Mesothelial cell of epicardium (in vitro differentiated cells): ENCODE results near the gene HYDIN. TPM values are rescaled to one million over a fixed set of nuclear protein-coding genes. Genes with fewer than 3 reads are reported as not detected.
"Not testable (repeated sequence)": the region's sequence is repeated elsewhere in the genome, so short reads cannot be mapped to it uniquely, and the experiment has no call there.

Source experiments
- DNase-seq, 2 experiments: peaks; one replicate each; pipeline ENCODE4 v3.0.0; 2021; ENCODE audit warnings: low spot score in 2 of 2; ENCODE audit not compliant: unreplicated experiment in 2 of 2
- H3K27ac Mint-ChIP-seq: 2 replicates; pipeline ENCODE4 v1.8.0; 2021; ENCODE audit warnings: mixed read lengths
- H3K27me3 Mint-ChIP-seq: 2 replicates; pipeline ENCODE4 v1.8.0; 2021; ENCODE audit warnings: low read depth, mixed read lengths
- H3K36me3 Mint-ChIP-seq: 2 replicates; pipeline ENCODE4 v1.8.0; 2021; ENCODE audit warnings: mixed read lengths
- H3K4me1 Mint-ChIP-seq: 2 replicates; pipeline ENCODE4 v1.8.0; 2021; ENCODE audit warnings: mixed read lengths
- H3K4me3 Mint-ChIP-seq: 2 replicates; pipeline ENCODE4 v1.8.0; 2021; ENCODE audit warnings: mild to moderate bottlenecking, moderate library complexity, mixed read lengths
- H3K9me3 Mint-ChIP-seq: 2 replicates; pipeline ENCODE4 v1.8.0; 2021; ENCODE audit warnings: mixed read lengths
- total RNA-seq: library from RNA; stranded (reverse); gene quantifications from 3 replicates; pipeline ENCODE4 v1.2.1, GENCODE V29; 2021

HYDIN gene
- total RNA-seq, 1 donor from 2014 or later: 0.72 TPM

DNA sequence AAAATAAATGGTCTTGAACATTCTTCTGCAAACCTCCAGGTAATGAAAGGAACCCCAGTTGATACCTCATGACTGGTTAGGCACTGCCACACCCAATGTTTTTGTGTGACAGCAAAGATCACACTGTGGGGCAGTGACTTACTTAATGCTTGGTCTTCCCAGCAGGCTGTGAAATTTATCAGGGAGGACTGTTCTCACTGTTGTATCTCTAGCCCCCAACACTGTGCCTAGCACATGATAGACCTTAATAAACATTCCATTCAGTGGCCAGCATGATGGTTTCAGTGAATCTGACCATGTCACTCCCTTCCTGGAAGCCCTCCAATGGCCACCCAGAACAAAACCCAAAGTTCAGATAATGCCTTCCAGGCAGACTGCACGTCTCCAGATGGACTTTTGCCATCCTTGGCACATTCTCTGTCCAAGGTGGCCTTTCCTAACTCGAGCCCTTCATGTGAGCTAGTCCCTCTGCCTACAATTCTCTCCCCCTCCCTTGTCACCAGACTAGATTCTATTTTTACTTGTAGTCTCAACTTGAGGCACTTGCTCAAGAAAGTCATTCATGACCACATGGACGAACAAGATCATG lies 206.6 kb downstream of the HYDIN start:
- not testable (repeated sequence) for H3K4me1 Mint-ChIP-seq, DNase-seq, H3K27me3 Mint-ChIP-seq, H3K36me3 Mint-ChIP-seq, H3K9me3 Mint-ChIP-seq, H3K27ac Mint-ChIP-seq, H3K4me3 Mint-ChIP-seq

- not testable (repeated sequence) for H3K36me3 Mint-ChIP-seq, H3K27ac Mint-ChIP-seq, H3K4me3 Mint-ChIP-seq, H3K27me3 Mint-ChIP-seq, H3K9me3 Mint-ChIP-seq, H3K4me1 Mint-ChIP-seq, DNase-seq
Measured at GRCh38 chr16:71021961-71022537, 208.5 kb downstream of the HYDIN start.

DNA sequence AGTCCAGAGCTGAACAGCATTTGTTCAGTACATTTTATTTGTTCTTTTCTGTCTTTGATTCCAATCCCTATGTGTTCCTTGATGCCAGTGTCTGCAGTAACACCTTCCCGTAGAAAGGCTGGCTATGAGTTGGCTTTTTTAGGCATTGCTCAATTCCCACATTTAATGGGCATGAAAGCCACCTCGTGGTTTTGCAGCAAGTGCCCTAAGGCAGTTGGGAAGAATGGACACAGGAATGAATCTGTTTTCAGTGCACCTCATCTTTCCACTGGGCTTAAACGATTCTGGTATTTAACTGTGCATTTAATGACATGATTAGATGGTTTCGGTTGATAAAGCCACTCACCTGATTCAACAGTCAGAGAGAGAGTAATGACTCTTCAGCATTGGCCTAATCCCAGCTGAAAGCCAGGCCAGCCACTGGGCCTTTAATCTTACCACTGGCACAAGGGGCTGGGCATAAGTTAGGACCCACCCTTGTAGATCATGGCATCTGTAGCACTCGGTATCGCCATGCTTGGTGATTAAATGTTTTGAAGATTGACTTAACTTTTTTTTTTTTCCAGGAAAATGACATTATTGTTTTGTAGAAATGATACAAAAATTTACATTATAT lies 211.3 kb downstream of the HYDIN start:
- not testable (repeated sequence) for H3K4me3 Mint-ChIP-seq, H3K27me3 Mint-ChIP-seq, H3K27ac Mint-ChIP-seq, H3K4me1 Mint-ChIP-seq, H3K36me3 Mint-ChIP-seq, H3K9me3 Mint-ChIP-seq, DNase-seq

GRCh38 chr16:71015419-71015818 lies 215.1 kb downstream of the HYDIN start:
- DNase-seq, H3K36me3 Mint-ChIP-seq, H3K4me1 Mint-ChIP-seq, H3K27me3 Mint-ChIP-seq, H3K27ac Mint-ChIP-seq, H3K4me3 Mint-ChIP-seq, H3K9me3 Mint-ChIP-seq: not testable (repeated sequence)

- peak overlapping the region; percentile 48 for H3K27ac Mint-ChIP-seq
- H3K4me3 Mint-ChIP-seq, H3K4me1 Mint-ChIP-seq, H3K36me3 Mint-ChIP-seq, H3K9me3 Mint-ChIP-seq, DNase-seq, H3K27me3 Mint-ChIP-seq: not testable (repeated sequence)
Measured at GRCh38 chr16:71009440-71010223, 220.9 kb downstream of the HYDIN start.

DNA sequence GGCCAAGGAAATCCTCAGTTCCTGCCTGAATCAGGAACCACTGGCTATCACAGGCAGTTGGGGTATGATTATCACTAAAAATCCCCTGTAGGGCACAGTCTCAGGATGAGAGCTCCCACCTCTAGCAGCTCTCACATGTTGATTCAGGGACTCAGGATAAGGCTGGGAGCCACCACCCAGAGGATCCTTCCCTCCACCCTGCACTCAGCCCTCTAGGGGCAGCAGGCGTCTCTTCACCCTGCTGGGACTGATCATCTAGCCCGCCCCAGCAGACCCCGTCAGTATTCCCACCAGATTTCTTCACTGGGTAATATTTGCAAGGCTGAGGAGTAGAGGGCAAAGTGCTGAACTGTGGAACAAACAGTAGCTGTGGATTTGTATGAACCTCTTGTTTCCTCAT lies 224.0 kb downstream of the HYDIN start:
- not testable (repeated sequence) for H3K27ac Mint-ChIP-seq, H3K4me3 Mint-ChIP-seq, H3K36me3 Mint-ChIP-seq, H3K4me1 Mint-ChIP-seq, H3K9me3 Mint-ChIP-seq, H3K27me3 Mint-ChIP-seq, DNase-seq

DNA sequence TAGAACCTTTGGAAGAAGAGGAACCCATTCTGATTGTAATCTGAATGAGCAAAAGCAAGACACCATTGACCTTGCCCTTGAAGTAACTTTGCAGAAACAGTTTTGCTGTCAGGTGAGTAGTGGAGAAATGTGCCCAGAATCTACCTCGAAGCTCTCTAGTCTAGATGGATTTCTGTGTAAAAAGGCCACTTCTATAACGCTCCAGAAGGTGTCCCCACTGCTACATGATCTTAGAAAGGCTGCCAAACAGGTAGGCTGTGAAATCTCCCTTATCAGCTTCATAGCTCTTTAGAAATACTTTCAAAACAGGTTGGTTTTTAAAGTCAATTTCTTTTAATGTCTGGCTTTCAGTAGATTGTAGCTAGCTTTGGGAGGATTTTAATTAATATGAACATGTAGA lies 230.8 kb downstream of the HYDIN start:
- not testable (repeated sequence) for H3K4me1 Mint-ChIP-seq, H3K9me3 Mint-ChIP-seq, H3K4me3 Mint-ChIP-seq, H3K27ac Mint-ChIP-seq, H3K27me3 Mint-ChIP-seq, H3K36me3 Mint-ChIP-seq, DNase-seq

- peaks cover 14% of the 10 kb centered on the region for H3K27me3 Mint-ChIP-seq
- not testable (repeated sequence) for H3K9me3 Mint-ChIP-seq, H3K4me1 Mint-ChIP-seq, DNase-seq, H3K4me3 Mint-ChIP-seq, H3K27ac Mint-ChIP-seq, H3K36me3 Mint-ChIP-seq
Measured at GRCh38 chr16:70995799-70996198, 234.7 kb downstream of the HYDIN start.

- not testable (repeated sequence) for H3K4me3 Mint-ChIP-seq, H3K9me3 Mint-ChIP-seq, DNase-seq, H3K4me1 Mint-ChIP-seq, H3K36me3 Mint-ChIP-seq, H3K27ac Mint-ChIP-seq
- peaks cover 14% of the 10 kb centered on the region for H3K27me3 Mint-ChIP-seq
Measured at GRCh38 chr16:70992511-70992910, 238.0 kb downstream of the HYDIN start.

DNA sequence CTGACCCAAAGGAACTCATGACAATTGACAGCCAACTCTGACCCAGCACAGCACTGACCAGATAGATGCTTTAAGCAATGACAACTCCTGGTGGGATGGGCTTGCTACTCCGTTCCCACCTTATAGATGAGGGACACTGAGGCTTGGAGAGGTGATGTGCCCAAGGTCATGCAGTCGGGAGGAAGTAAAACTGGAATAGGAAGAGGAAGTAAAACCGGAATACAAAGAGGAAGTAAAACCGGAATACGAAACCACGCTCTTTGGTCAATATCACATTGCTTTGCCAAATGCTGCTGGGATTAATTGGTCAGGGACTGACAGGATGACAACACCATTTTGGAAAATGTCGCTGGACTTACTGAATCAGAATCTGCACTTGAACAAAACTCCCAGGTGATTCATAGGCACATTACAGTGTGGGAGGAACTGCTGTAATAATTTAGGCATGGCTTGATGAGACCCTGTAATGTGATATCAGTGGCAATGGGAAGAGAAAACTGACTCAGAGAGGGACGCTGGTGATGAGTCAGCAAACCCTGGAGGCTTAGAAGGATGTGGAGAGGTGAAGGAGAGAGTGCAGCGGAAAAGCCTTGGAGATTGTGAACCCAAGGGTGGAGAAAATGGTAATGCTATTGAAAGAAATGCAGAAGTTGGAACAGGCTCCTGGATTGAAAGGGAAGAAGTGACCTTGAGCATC lies 243.4 kb downstream of the HYDIN start:
- H3K36me3 Mint-ChIP-seq, H3K27me3 Mint-ChIP-seq, H3K9me3 Mint-ChIP-seq, DNase-seq, H3K4me3 Mint-ChIP-seq, H3K27ac Mint-ChIP-seq, H3K4me1 Mint-ChIP-seq: not testable (repeated sequence)

GRCh38 chr16:70984675-70985074 lies 245.8 kb downstream of the HYDIN start:
- not testable (repeated sequence) for H3K4me1 Mint-ChIP-seq, H3K9me3 Mint-ChIP-seq, H3K27me3 Mint-ChIP-seq, DNase-seq, H3K36me3 Mint-ChIP-seq, H3K27ac Mint-ChIP-seq, H3K4me3 Mint-ChIP-seq

GRCh38 chr16:70968332-70968731 lies 262.2 kb downstream of the HYDIN start:
- not testable (repeated sequence) for DNase-seq, H3K9me3 Mint-ChIP-seq, H3K4me1 Mint-ChIP-seq, H3K27me3 Mint-ChIP-seq, H3K4me3 Mint-ChIP-seq, H3K36me3 Mint-ChIP-seq, H3K27ac Mint-ChIP-seq

- not testable (repeated sequence) for H3K36me3 Mint-ChIP-seq, H3K27ac Mint-ChIP-seq, H3K4me1 Mint-ChIP-seq, H3K4me3 Mint-ChIP-seq, H3K27me3 Mint-ChIP-seq, H3K9me3 Mint-ChIP-seq, DNase-seq
Measured at GRCh38 chr16:70960169-70960568, 270.4 kb downstream of the HYDIN start.

- not testable (repeated sequence) for H3K27me3 Mint-ChIP-seq, H3K4me3 Mint-ChIP-seq, H3K9me3 Mint-ChIP-seq, H3K36me3 Mint-ChIP-seq, H3K4me1 Mint-ChIP-seq, H3K27ac Mint-ChIP-seq, DNase-seq
Measured at GRCh38 chr16:70954922-70955321, 275.6 kb downstream of the HYDIN start.
